Vagina (tissue), 2 donors: Measurements from ENCODE around the gene CRYZL1. TPM values are rescaled to one million over a fixed set of nuclear protein-coding genes. Genes with fewer than 3 reads are reported as not detected.

Source experiments
- DNase-seq, 2 donors: peaks; one replicate each; pipeline ENCODE4 v3.0.0-alpha.2; 2017; ENCODE audit errors: extremely low spot score in 2 of 2
- H3K27ac ChIP-seq: fragments of 200-600 bp; sonication (generic); one replicate; pipeline ENCODE4 v1.5.1; 2019
- H3K27me3 ChIP-seq: fragments of 200-600 bp; sonication (generic); one replicate; pipeline ENCODE4 v1.5.1; 2019
- H3K36me3 ChIP-seq, 2 donors: fragments of 200-600 bp; sonication (generic); one replicate each; pipeline ENCODE4 v1.5.1; 2017 to 2019
- H3K4me1 ChIP-seq: fragments of 200-600 bp; sonication (generic); one replicate; pipeline ENCODE4 v1.5.1; 2019
- H3K4me3 ChIP-seq, 2 donors: fragments of 200-600 bp; sonication (generic); 1 replicate in 1 of 2; 2 replicates in 1 of 2; pipeline ENCODE4 v1.5.1; 2016 to 2019
- H3K9me3 ChIP-seq: fragments of 200-600 bp; sonication (generic); one replicate; pipeline ENCODE4 v1.5.1; 2019
- CTCF ChIP-seq, 3 experiments: fragments of 450-650 bp in 2 of 3; fragments of 200-600 bp in 1 of 3; sonication (generic) in 1 of 3; IDR thresholded peaks; one replicate each; pipeline ENCODE4 v1.5.1; 2017 to 2019; ENCODE audit warnings: antibody characterized with exemption in 3 of 3, mild to moderate bottlenecking in 2 of 3, moderate library complexity in 2 of 3
- POLR2A ChIP-seq, 2 donors: fragments of 450-650 bp; IDR thresholded peaks; one replicate each; pipeline ENCODE4 v1.6.1; 2017; ENCODE audit warnings: antibody characterized with exemption in 2 of 2, mild to moderate bottlenecking in 2 of 2, moderate library complexity in 2 of 2
- POLR2AphosphoS5 ChIP-seq, 2 donors: sonication (generic); formaldehyde crosslinking; IDR thresholded peaks; one replicate each; pipeline ENCODE4 v1.9.0; 2017; ENCODE audit warnings: antibody characterized with exemption in 2 of 2, mild to moderate bottlenecking in 2 of 2, low read depth in 1 of 2; ENCODE audit not compliant: insufficient read depth in 1 of 2
- intact Hi-C: fragments of 100-400 bp; cut with DNase I; formaldehyde crosslinking; loops from one replicate; pipeline ENCODE4 v1.15.1; 2023
- total RNA-seq: library from RNA; depleted of rRNA; stranded (reverse); fragments of >200 nt; gene quantifications from one replicate; pipeline ENCODE4 v1.2.3, GENCODE V29; 2016

The CRYZL1 gene
- total RNA-seq, 1 donor from 2014 or later = 56.2 TPM

GRCh38 chr21:33685613-33686197, 44.2 kb upstream of the CRYZL1 start:
- peaks cover 67% of the 10 kb centered on the region for H3K4me1 ChIP-seq
- no peaks in the 10 kb centered on the region for H3K36me3 ChIP-seq
- H3K9me3 ChIP-seq = no peaks in the 10 kb centered on the region
- intact Hi-C loops = no loop called here
- no peak for DNase-seq
- H3K27ac ChIP-seq = no peak overlapping the region
- H3K4me3 ChIP-seq = no peak overlapping the region
- H3K27me3 ChIP-seq = no peaks in the 10 kb centered on the region
- TF ChIP-seq POLR2AphosphoS5 (IDR thresholded peaks at IDR 0.05; ENCODE audit: insufficient read depth in 1 of 2, low read depth in 1 of 2) (no peak), CTCF (IDR thresholded peaks at IDR 0.05) (no peak), POLR2A (IDR thresholded peaks at IDR 0.05) (no peak)

DNA sequence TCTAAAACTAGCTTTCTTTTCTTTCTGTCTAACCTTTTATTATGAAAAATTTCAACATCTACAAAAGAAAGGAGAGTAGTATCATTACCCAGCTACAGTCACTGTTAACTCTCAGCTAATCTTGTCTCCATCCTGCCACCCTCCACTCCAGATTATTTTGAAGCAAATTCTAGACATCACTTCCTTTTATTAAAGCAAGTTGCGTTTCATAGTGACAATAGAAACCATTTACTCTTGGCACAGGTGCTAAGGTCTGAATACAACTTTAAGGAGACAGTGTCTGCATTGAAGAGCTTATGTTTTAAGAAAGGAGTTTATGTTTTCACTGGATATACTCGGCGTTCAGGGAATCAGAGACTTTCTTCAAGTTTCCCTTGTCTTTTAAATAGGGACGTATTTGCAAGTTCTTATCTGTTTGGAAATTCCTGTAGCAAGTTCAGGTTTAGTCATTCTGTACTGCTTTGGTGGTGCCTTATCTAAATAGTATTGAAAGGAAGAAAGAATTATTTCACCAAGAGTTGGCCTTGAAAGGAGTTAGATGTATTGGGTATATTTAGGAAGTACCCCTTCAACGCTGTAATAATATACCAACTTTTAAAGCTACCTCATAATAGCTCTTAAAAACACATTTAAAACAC, 43.5 kb upstream of the CRYZL1 start:
- Histone ChIP-seq H3K27ac (no peak overlapping the region), H3K4me3 (no peak overlapping the region), H3K9me3 (no peaks in the 10 kb centered on the region), H3K4me1 (peaks cover 71% of the 10 kb centered on the region), H3K27me3 (no peaks in the 10 kb centered on the region), H3K36me3 (no peaks in the 10 kb centered on the region)
- TF ChIP-seq CTCF (IDR thresholded peaks at IDR 0.05) (no peak), POLR2AphosphoS5 (IDR thresholded peaks at IDR 0.05; ENCODE audit: insufficient read depth in 1 of 2, low read depth in 1 of 2) (no peak), POLR2A (IDR thresholded peaks at IDR 0.05) (no peak)
- intact Hi-C loops = no loop called here
- no peak for DNase-seq

DNA sequence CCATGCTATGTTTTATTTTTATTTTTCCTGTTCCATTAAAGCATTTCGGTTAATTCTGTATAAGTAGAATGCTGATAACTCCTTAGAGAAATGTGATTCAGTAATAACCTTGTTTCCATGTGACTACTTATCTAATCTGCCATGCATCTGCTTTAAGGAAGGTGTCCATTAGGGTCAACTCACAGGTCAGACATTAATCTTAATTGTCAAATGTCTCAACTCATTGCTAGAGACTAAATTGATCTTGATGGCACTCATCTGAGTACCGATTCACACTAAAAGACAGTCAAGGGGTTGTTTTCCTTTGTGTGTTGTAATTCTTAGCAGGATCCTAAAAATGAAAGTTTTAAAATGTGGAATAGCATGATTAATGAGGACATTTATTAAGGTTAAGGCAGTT, 42.5 kb upstream of the CRYZL1 start:
- no peak overlapping the region for H3K4me3 ChIP-seq
- H3K9me3 ChIP-seq = no peaks in the 10 kb centered on the region
- H3K4me1 ChIP-seq = peaks cover 66% of the 10 kb centered on the region
- no peaks in the 10 kb centered on the region for H3K36me3 ChIP-seq
- no peaks in the 10 kb centered on the region for H3K27me3 ChIP-seq
- intact Hi-C loops = no loop called here
- H3K27ac ChIP-seq = no peak overlapping the region
- no peak for DNase-seq
- no peak for TF ChIP-seq POLR2AphosphoS5 (IDR thresholded peaks at IDR 0.05; ENCODE audit: insufficient read depth in 1 of 2, low read depth in 1 of 2)
- no peak for TF ChIP-seq CTCF (IDR thresholded peaks at IDR 0.05)
- TF ChIP-seq POLR2A (IDR thresholded peaks at IDR 0.05) = no peak

DNA sequence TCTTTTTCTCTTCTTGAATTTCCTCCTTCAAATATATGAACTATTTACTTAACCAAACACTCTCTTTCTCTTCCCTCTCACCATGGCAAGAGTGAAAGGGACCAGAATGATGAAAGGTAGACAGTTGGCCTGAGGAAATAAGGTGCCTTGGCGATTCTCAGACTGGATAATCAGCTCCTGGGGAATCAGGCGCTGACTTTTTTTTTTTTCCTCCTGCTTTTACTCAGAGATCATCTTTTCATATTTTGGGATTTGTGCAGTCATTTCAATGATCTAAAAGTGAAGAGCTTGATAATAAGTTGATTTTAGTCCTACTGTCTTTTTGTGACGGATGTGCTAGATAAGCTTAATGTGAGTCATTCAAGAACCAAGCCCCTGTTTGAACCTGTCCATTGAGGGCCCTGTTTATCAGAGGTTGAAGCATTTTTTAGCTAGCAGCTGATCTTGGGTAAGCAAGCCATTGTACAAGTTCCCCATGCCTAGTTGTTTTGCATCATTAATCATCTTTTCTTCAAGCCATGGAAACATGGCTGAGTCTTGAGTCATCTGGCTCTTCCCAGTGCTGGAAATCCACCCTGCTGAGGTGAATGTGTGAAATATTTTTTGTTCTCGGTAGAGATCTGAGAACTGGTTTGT, 41.6 kb upstream of the CRYZL1 start:
- intact Hi-C loops = no loop called here
- Histone ChIP-seq H3K27ac (no peak overlapping the region), H3K4me1 (peaks cover 63% of the 10 kb centered on the region), H3K4me3 (no peak overlapping the region), H3K27me3 (no peaks in the 10 kb centered on the region), H3K9me3 (no peaks in the 10 kb centered on the region), H3K36me3 (no peaks in the 10 kb centered on the region)
- DNase-seq = no peak
- TF ChIP-seq POLR2AphosphoS5 (IDR thresholded peaks at IDR 0.05; ENCODE audit: insufficient read depth in 1 of 2, low read depth in 1 of 2) (peak in 1 of 2 donors; percentile 45), CTCF (IDR thresholded peaks at IDR 0.05) (no peak), POLR2A (IDR thresholded peaks at IDR 0.05) (no peak)

GRCh38 chr21:33680870-33681269, 39.3 kb upstream of the CRYZL1 start:
- no peaks in the 10 kb centered on the region for H3K9me3 ChIP-seq
- DNase-seq = no peak
- H3K36me3 ChIP-seq = no peaks in the 10 kb centered on the region
- TF ChIP-seq POLR2AphosphoS5 (IDR thresholded peaks at IDR 0.05; ENCODE audit: insufficient read depth in 1 of 2, low read depth in 1 of 2) = no peak
- TF ChIP-seq POLR2A (IDR thresholded peaks at IDR 0.05) = no peak
- no peak for TF ChIP-seq CTCF (IDR thresholded peaks at IDR 0.05)
- no peak overlapping the region for H3K27ac ChIP-seq
- no peaks in the 10 kb centered on the region for H3K27me3 ChIP-seq
- H3K4me3 ChIP-seq = no peak overlapping the region
- intact Hi-C loops = no loop called here
- peaks cover 48% of the 10 kb centered on the region for H3K4me1 ChIP-seq
